ENCODE measurements around the gene ERC2. TPM values are rescaled to one million over a fixed set of nuclear protein-coding genes. Genes with fewer than 3 reads are reported as not detected.

ERC2 gene
- total and polyA plus RNA-seq, 8 donors, result 1.2 to 4.8 (median 2.3) TPM

DNA sequence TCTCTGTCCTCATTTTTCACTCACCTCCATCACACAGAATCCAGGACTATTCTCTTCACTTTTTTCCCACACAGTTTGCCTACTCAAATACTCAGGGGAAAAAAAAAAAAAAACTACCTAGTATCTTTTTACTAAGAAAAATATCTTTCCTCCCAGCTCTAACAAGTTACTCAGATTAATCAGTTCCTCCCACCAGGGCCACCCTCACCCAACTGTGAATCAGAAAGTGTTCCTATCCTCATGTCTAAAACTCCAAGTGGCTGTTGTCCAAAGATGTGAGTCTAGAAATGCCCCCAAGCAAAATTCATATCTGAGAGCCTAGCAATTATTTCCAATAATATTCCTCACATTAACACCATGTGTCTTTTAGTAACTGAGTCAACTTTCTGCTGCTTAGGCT lies 268.0 kb downstream of the ERC2 start:
- TF ChIP-seq CTCF (IDR thresholded peaks at IDR 0.05), result no peak
- no peak for FAIRE-seq
- Histone ChIP-seq H3K36me3 (no peaks in the 10 kb centered on the region), H3K27ac (no peak overlapping the region), H3K4me3 (no peak overlapping the region), H3K9me3 (no peaks in the 10 kb centered on the region), H3K27me3 (no peaks in the 10 kb centered on the region), H3K4me1 (no peaks in the 10 kb centered on the region)
- ATAC-seq, result no peak
- intact Hi-C loops (cut with DNase I), result no loop called here
- DNase-seq, result no peak

DNA sequence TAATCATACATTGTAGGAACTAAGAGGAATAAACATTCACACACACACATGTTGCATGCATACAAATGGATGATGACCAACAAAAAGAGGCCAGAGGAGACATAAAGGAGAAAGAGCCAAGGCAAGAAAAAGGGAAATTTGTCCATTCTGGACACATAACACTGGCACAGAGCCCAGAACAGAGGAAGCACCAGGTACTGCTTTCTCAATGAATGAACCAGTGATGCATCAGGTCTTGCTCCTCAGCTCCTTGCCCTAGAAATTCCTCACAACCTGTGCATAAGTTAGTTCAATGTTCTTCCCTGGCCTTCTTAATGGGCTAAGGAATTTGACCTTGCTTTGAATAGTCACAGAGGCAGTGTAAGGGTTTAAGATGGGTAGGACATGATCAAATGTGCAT lies 270.3 kb downstream of the ERC2 start:
- no peaks in the 10 kb centered on the region for H3K4me1 ChIP-seq
- H3K4me3 ChIP-seq, result no peak overlapping the region
- no peak for ATAC-seq
- DNase-seq, result no peak
- intact Hi-C loops (cut with DNase I), result no loop called here
- H3K27me3 ChIP-seq, result no peaks in the 10 kb centered on the region
- H3K9me3 ChIP-seq, result no peaks in the 10 kb centered on the region
- no peaks in the 10 kb centered on the region for H3K36me3 ChIP-seq
- FAIRE-seq, result no peak
- no peak for TF ChIP-seq CTCF (IDR thresholded peaks at IDR 0.05)
- H3K27ac ChIP-seq, result no peak overlapping the region

- FAIRE-seq (no peak), DNase-seq (no peak), ATAC-seq (no peak)
- no peaks in the 10 kb centered on the region for H3K27me3 ChIP-seq
- H3K4me1 ChIP-seq, result no peaks in the 10 kb centered on the region
- no peak overlapping the region for H3K27ac ChIP-seq
- no peaks in the 10 kb centered on the region for H3K36me3 ChIP-seq
- intact Hi-C loops (cut with DNase I), result no loop called here
- H3K9me3 ChIP-seq, result no peaks in the 10 kb centered on the region
- H3K4me3 ChIP-seq, result no peak overlapping the region
- no peak for TF ChIP-seq CTCF (IDR thresholded peaks at IDR 0.05)
- 69 to 71% methylated on average over 3 of the region's 3 CpGs for WGBS, 2 donors
These were observed 270.9 kb downstream of the ERC2 start for GRCh38 chr3:56197259-56197965.

DNA sequence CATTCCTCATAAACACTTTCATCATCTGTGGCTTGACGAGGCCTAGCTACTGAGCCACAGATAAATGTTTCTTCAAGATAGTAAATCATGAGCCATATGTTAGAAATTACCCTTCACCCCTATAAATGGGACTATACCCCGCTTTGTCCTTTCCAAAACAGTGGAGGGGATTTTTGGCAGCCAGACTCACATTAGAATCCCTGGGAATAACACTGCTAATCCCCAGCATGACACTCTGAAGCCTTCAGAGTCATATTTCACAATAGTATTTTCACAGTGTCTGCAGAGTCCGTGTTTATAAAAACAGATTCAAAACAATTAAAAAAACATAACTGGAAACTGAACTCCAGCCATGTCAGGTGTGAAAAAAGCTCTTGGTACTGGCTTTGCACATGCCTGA lies 271.6 kb downstream of the ERC2 start:
- intact Hi-C loops (cut with DNase I), result no loop called here
- Histone ChIP-seq H3K4me1 (no peaks in the 10 kb centered on the region), H3K36me3 (no peaks in the 10 kb centered on the region), H3K9me3 (no peaks in the 10 kb centered on the region), H3K27ac (no peak overlapping the region), H3K4me3 (no peak overlapping the region), H3K27me3 (no peaks in the 10 kb centered on the region)
- no peak for TF ChIP-seq CTCF (IDR thresholded peaks at IDR 0.05)
- 67 to 78% methylated on average over 3 of the region's 3 CpGs for WGBS, 2 donors
- FAIRE-seq, result no peak
- no peak for ATAC-seq
- DNase-seq, result no peak

- 87 to 95% methylated on average over 3 of the region's 3 CpGs for WGBS, 2 donors
- intact Hi-C loops (cut with DNase I), result no loop called here
- H3K4me3 ChIP-seq, result no peak overlapping the region
- no peak overlapping the region for H3K27ac ChIP-seq
- no peak for TF ChIP-seq CTCF (IDR thresholded peaks at IDR 0.05)
- FAIRE-seq (no peak), ATAC-seq (no peak), DNase-seq (no peak)
- H3K9me3 ChIP-seq, result no peaks in the 10 kb centered on the region
- no peaks in the 10 kb centered on the region for H3K36me3 ChIP-seq
- no peaks in the 10 kb centered on the region for H3K4me1 ChIP-seq
- H3K27me3 ChIP-seq, result no peaks in the 10 kb centered on the region
These were observed 274.7 kb downstream of the ERC2 start for GRCh38 chr3:56193519-56193918.
